ENCODE data around the gene RARB.

RARB gene

GRCh38 chr3:25582242-25582641 lies 154.2 kb downstream of the RARB start:
- no peak for DNase-seq

GRCh38 chr3:25583343-25583742 lies 155.3 kb downstream of the RARB start:
- DNase-seq = no peak

- no peak for DNase-seq
Measured at GRCh38 chr3:25584011-25584789, 156.1 kb downstream of the RARB start.

GRCh38 chr3:25585361-25586166 lies 157.5 kb downstream of the RARB start:
- DNase-seq = no peak

- no peak for DNase-seq
Measured at GRCh38 chr3:25586167-25586505, 158.1 kb downstream of the RARB start.

- DNase-seq = no peak
Measured at GRCh38 chr3:25586553-25586952, 158.5 kb downstream of the RARB start.

- no peak for DNase-seq
Measured at GRCh38 chr3:25587094-25587493, 159.0 kb downstream of the RARB start.

GRCh38 chr3:25587526-25587925 lies 159.5 kb downstream of the RARB start:
- no peak for DNase-seq

GRCh38 chr3:25587975-25588374 lies 159.9 kb downstream of the RARB start:
- DNase-seq = no peak

- no peak for DNase-seq
Measured at GRCh38 chr3:25588441-25589103, 160.5 kb downstream of the RARB start.

GRCh38 chr3:25589104-25589782 lies 161.2 kb downstream of the RARB start:
- no peak for DNase-seq

- DNase-seq = no peak
Measured at GRCh38 chr3:25589783-25590258, 161.8 kb downstream of the RARB start.

- no peak for DNase-seq
Measured at GRCh38 chr3:25592510-25592968, 164.5 kb downstream of the RARB start.

GRCh38 chr3:25593001-25593400 lies 164.9 kb downstream of the RARB start:
- no peak for DNase-seq

GRCh38 chr3:25594007-25594502 lies 166.0 kb downstream of the RARB start:
- DNase-seq = no peak

- no peak for DNase-seq
Measured at GRCh38 chr3:25597535-25598101, 169.6 kb downstream of the RARB start.

- DNase-seq = no peak
Measured at GRCh38 chr3:25603703-25604102, 175.6 kb downstream of the RARB start.

GRCh38 chr3:25604107-25604805 lies 176.2 kb downstream of the RARB start:
- DNase-seq = no peak

- no peak for DNase-seq
Measured at GRCh38 chr3:25610167-25610566, 182.1 kb downstream of the RARB start.

GRCh38 chr3:25610779-25611178 lies 182.7 kb downstream of the RARB start:
- DNase-seq = no peak

- DNase-seq = no peak
Measured at GRCh38 chr3:25611193-25611592, 183.1 kb downstream of the RARB start.

GRCh38 chr3:25618028-25618427 lies 190.0 kb downstream of the RARB start:
- no peak for DNase-seq
